B cell (primary cell): ENCODE results near the gene TRMT2A. TPM values are rescaled to one million over a fixed set of nuclear protein-coding genes. Genes with fewer than 3 reads are reported as not detected.

Experiments
- ATAC-seq: fragments of 200-7000 bp; cut with Tn5 transposase; one replicate; pipeline ENCODE4 v1.10.0; 2021; ENCODE audit warnings: low read depth, mild to moderate bottlenecking, moderate number of reproducible peaks, moderate library complexity
- CTCF ChIA-PET: fragments of 350-600 bp; sonication (Branson Sonifier 250); formaldehyde crosslinking; loops from one replicate; lab custom pipeline; 2021; ENCODE audit warnings: antibody characterized with exemption, inconsistent platforms; lab: Charles Lee
- POLR2A ChIA-PET: fragments of 350-600 bp; sonication (Branson Sonifier 250); formaldehyde crosslinking; loops from one replicate; lab custom pipeline; 2021; ENCODE audit warnings: antibody characterized with exemption; lab: Charles Lee
- DNase-seq: peaks from one replicate; pipeline ENCODE4 v3.0.0; 2013
- H2AFZ ChIP-seq: 2 replicates; pipeline ENCODE4 v1.6.1; 2012; ENCODE audit warnings: mild to moderate bottlenecking, low read depth, low read length; ENCODE audit not compliant: insufficient read depth, poor library complexity, severe bottlenecking
- H3K27ac ChIP-seq, 2 donors: 1 replicate in 1 of 2; 2 replicates in 1 of 2; pipeline ENCODE4 v1.5.1; 2012 to 2013; ENCODE audit warnings: low read length in 2 of 2, mild to moderate bottlenecking in 2 of 2, moderate library complexity in 1 of 2
- H3K27me3 ChIP-seq, 4 experiments: fragments of 200-600 bp in 1 of 4; sonication (generic) in 1 of 4; replicated peaks in 1 of 4; 1 replicate in 2 of 4; 2 replicates in 2 of 4; pipeline versions ENCODE4 v1.6.1 to v1.7.0; 2013 to 2016; ENCODE audit warnings: low read length in 3 of 4, mild to moderate bottlenecking in 2 of 4, mixed read lengths in 1 of 4, moderate library complexity in 1 of 4; ENCODE audit not compliant: insufficient read depth in 4 of 4, control insufficient read depth in 3 of 4; ENCODE audit errors: control extremely low read depth in 1 of 4
- H3K36me3 ChIP-seq, 2 experiments: replicated peaks in 1 of 2; 1 replicate in 1 of 2; 2 replicates in 1 of 2; pipeline versions ENCODE4 v1.6.1 to v1.7.1; 2013; ENCODE audit warnings: low read length in 1 of 2; ENCODE audit not compliant: insufficient read depth in 2 of 2, control insufficient read depth in 1 of 2; ENCODE audit errors: control extremely low read depth in 1 of 2, extremely low read depth in 1 of 2
- H3K4me1 ChIP-seq, 2 donors: fragments of 200-600 bp in 1 of 2; sonication (generic) in 1 of 2; 1 replicate in 1 of 2; 2 replicates in 1 of 2; pipeline versions ENCODE4 v1.5.1 to v1.6.1; 2013 to 2017; ENCODE audit warnings: low read length in 2 of 2; ENCODE audit not compliant: control insufficient read depth in 2 of 2, insufficient read depth in 2 of 2
- H3K4me2 ChIP-seq: replicated peaks from 2 replicates; pipeline ENCODE3; 2012; ENCODE audit warnings: mild to moderate bottlenecking, low read depth, low read length; ENCODE audit not compliant: poor library complexity, severe bottlenecking
- H3K4me3 ChIP-seq, 5 experiments: fragments of 200-600 bp in 1 of 5; sonication (generic) in 1 of 5; 1 replicate in 3 of 5; 2 replicates in 2 of 5; pipeline versions ENCODE4 v1.5.1 to v1.7.0; 2011 to 2016; ENCODE audit warnings: low read length in 4 of 5, mild to moderate bottlenecking in 4 of 5, low read depth in 2 of 5, control low read depth in 1 of 5, moderate library complexity in 1 of 5; ENCODE audit not compliant: insufficient read depth in 1 of 5; ENCODE audit errors: control extremely low read depth in 1 of 5, extremely low read depth in 1 of 5
- H3K79me2 ChIP-seq: fragments of 200-600 bp; sonication (generic); one replicate; pipeline ENCODE4 v1.6.0; 2016; ENCODE audit warnings: low read length; ENCODE audit not compliant: control insufficient read depth, insufficient read depth
- H3K9ac ChIP-seq: fragments of 200-600 bp; sonication (generic); 2 replicates; pipeline ENCODE4 v1.6.1; 2017; ENCODE audit warnings: mild to moderate bottlenecking, low read length, moderate library complexity
- H3K9me3 ChIP-seq, 3 donors: one replicate each; pipeline versions ENCODE4 v1.6.1 to v1.7.1; 2013; ENCODE audit warnings: low read length in 2 of 3; ENCODE audit not compliant: control insufficient read depth in 2 of 3, insufficient read depth in 1 of 3; ENCODE audit errors: control extremely low read depth in 1 of 3
- H4K20me1 ChIP-seq: 2 replicates; pipeline ENCODE4 v1.6.0; 2012; ENCODE audit warnings: mild to moderate bottlenecking, low read length; ENCODE audit not compliant: insufficient read depth, control insufficient read depth, poor library complexity, severe bottlenecking
- H3K27ac Mint-ChIP-seq: one replicate; pipeline ENCODE4 v1.8.0; 2021; ENCODE audit warnings: mixed read lengths
- H3K27me3 Mint-ChIP-seq: one replicate; pipeline ENCODE4 v1.8.0; 2021; ENCODE audit warnings: mixed read lengths
- H3K4me1 Mint-ChIP-seq: one replicate; pipeline ENCODE4 v1.8.0; 2021; ENCODE audit warnings: mixed read lengths
- H3K4me3 Mint-ChIP-seq: one replicate; pipeline ENCODE4 v1.8.0; 2021; ENCODE audit warnings: mixed read lengths
- H3K9me3 Mint-ChIP-seq: one replicate; pipeline ENCODE4 v1.8.0; 2022; ENCODE audit warnings: mixed read lengths; ENCODE audit not compliant: insufficient read depth
- EZH2 ChIP-seq: IDR thresholded peaks from 2 replicates; pipeline ENCODE4 v1.6.1; 2012; ENCODE audit warnings: borderline replicate concordance, low read depth, mild to moderate bottlenecking, moderate library complexity, low read length; ENCODE audit not compliant: insufficient read depth, poor library complexity, severe bottlenecking
- WGBS: methylation state at CpG from one replicate; pipeline ENCODE4 v1.1.5; 2013; ENCODE audit warnings: missing lambda C conversion rate; ENCODE audit not compliant: insufficient coverage; 5-methylcytosine and 5-hydroxymethylcytosine counted together
- intact Hi-C: fragments of 100-400 bp; cut with micrococcal nuclease; formaldehyde crosslinking; loops from one replicate; pipeline ENCODE4 v1.10.0; 2022
- polyA plus RNA-seq: library from polyadenylated mRNA; depleted of rRNA; stranded (reverse); fragments of >200 nt; gene quantifications from 2 replicates; pipeline ENCODE4 v1.2.3, GENCODE V29; 2012
- total RNA-seq, 2 donors: library from RNA; stranded (reverse); fragments of 120-200 nt in 1 of 2; gene quantifications; 1 replicate in 1 of 2; 2 replicates in 1 of 2; pipeline versions ENCODE4 v1.2.3 to v1.2.4, GENCODE V29; 2013 to 2022
- TF ChIP-seq, protein P1 (sequence below): fragments of 200-600 bp; IDR thresholded peaks from one replicate; pipeline ENCODE4 v1.8.0; 2022; ENCODE audit warnings: antibody characterized with exemption, mild to moderate bottlenecking

The TRMT2A gene
- total and polyA plus RNA-seq, 2 donors (not counting 1 experiment from before 2014, with no cell fraction given), result 95.7 to 144 TPM

DNA sequence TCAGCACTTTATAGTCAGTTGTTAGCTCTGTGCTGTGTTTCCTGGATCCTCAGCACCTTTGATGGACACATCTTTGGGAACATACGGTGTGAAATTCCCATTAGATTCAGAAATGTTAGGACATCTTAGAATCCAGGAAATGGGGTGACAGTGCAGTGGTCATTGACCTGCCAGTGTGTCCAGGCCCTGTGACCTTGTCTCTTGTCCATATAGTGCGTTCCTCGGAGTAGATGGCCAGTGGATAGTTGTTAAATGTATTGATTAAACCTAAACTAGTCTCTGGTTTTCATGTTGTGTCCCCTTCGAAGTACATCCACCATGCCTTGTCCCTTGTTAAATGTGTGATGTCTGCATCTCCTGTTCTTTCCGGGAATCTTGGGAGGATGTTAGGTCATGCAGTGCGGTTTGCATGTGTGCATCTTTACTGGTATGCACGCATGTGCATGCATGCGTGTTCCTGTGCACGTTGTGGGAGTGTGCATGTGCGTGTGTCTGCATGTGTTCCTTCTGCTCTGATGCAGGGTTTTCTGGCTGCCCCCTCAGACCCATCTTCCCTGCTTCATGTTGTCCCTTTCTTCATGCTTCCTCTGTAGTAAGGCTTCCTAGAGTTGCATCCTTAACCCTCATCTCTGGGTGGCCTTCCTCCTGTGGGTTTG is 33.0 kb downstream of the TRMT2A start:
- CTCF ChIA-PET, result no interaction called here

More for the DNA sequence above, 33.0 kb downstream of the TRMT2A start:
- intact Hi-C loops, result loop anchor here (10.0 kb wide), 1 partner anchor 229 kb away; the partner anchor contains the start of genes GNB1L and RTL10
- Mint-ChIP-seq H3K27ac (no peak overlapping the region), H3K27me3 (no peaks in the 10 kb centered on the region), H3K4me1 (peaks cover 37% of the 10 kb centered on the region), H3K4me3 (no peak overlapping the region), H3K9me3 (no peaks in the 10 kb centered on the region)
- Histone ChIP-seq H3K79me2 (peaks cover 60% of the 10 kb centered on the region), H3K27me3 (no peaks in the 10 kb centered on the region), H3K4me2 (no peak overlapping the region), H3K9ac (no peak overlapping the region), H4K20me1 (peaks cover 26% of the 10 kb centered on the region), H3K4me3 (no peak overlapping the region), H3K4me1 (peaks cover 9 to 20% of the 10 kb centered on the region in 2 donors), H3K9me3 (no peaks in the 10 kb centered on the region), H3K36me3 (peaks cover 3 to 28% of the 10 kb centered on the region in 2 experiments), H3K27ac (no peak overlapping the region), H2AFZ (no peak overlapping the region)
- TF ChIP-seq EZH2, result no peak
- TF ChIP-seq, protein P1, sequence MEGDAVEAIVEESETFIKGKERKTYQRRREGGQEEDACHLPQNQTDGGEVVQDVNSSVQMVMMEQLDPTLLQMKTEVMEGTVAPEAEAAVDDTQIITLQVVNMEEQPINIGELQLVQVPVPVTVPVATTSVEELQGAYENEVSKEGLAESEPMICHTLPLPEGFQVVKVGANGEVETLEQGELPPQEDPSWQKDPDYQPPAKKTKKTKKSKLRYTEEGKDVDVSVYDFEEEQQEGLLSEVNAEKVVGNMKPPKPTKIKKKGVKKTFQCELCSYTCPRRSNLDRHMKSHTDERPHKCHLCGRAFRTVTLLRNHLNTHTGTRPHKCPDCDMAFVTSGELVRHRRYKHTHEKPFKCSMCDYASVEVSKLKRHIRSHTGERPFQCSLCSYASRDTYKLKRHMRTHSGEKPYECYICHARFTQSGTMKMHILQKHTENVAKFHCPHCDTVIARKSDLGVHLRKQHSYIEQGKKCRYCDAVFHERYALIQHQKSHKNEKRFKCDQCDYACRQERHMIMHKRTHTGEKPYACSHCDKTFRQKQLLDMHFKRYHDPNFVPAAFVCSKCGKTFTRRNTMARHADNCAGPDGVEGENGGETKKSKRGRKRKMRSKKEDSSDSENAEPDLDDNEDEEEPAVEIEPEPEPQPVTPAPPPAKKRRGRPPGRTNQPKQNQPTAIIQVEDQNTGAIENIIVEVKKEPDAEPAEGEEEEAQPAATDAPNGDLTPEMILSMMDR, result no peak
- POLR2A ChIA-PET, result no interaction called here
- ATAC-seq (no peak), DNase-seq (no peak)
- WGBS, result 98% methylated on average over 10 of the region's 10 CpGs
